OCI-LY3 (cell line): Measurements from ENCODE around the gene HBG1.
"Not testable (repeated sequence)": the region's sequence is repeated elsewhere in the genome, so short reads cannot be mapped to it uniquely, and the experiment has no call there.

Experiments used
- H2AFZ ChIP-seq: fragments of 200-600, 300-600 bp; shearing (Covaris generic); 2 replicates; pipeline ENCODE4 v1.6.0; 2014; ENCODE audit warnings: antibody characterized with exemption, low read depth, low read length
- H3K27ac ChIP-seq: fragments of 200-600, 300-600 bp; sonication (generic); 2 replicates; pipeline ENCODE4 v1.5.1; 2014; ENCODE audit warnings: mild to moderate bottlenecking, low read length, moderate library complexity, mixed read lengths
- H3K27me3 ChIP-seq: fragments of 200-600, 300-600 bp; sonication (generic); 2 replicates; pipeline ENCODE4 v1.6.1; 2014; ENCODE audit warnings: low read depth, low read length, mixed read lengths
- H3K36me3 ChIP-seq: fragments of 200-600, 300-600 bp; sonication (generic); replicated peaks from 2 replicates; pipeline ENCODE3; 2014; ENCODE audit warnings: low read depth, low read length, mixed read lengths
- H3K4me1 ChIP-seq: fragments of 300-600, 200-600 bp; sonication (generic); 2 replicates; pipeline ENCODE4 v1.6.1; 2014; ENCODE audit warnings: low read length, mixed read lengths
- H3K4me2 ChIP-seq: fragments of 200-600, 300-600 bp; sonication (generic); 2 replicates; pipeline ENCODE4 v1.6.1; 2014; ENCODE audit warnings: low read length, mixed read lengths
- H3K4me3 ChIP-seq: fragments of 300-600, 200-600 bp; sonication (generic); 2 replicates; pipeline ENCODE4 v1.5.1; 2014; ENCODE audit warnings: antibody characterized with exemption, mild to moderate bottlenecking, low read length, moderate library complexity
- H3K79me2 ChIP-seq: fragments of 300-600, 200-600 bp; shearing (Covaris generic); 2 replicates; pipeline ENCODE4 v1.6.1; 2014; ENCODE audit warnings: mild to moderate bottlenecking, low read length, mixed read lengths
- H3K9ac ChIP-seq: fragments of 300-600, 200-600 bp; shearing (Covaris generic); 2 replicates; pipeline ENCODE4 v1.6.0; 2014; ENCODE audit warnings: mild to moderate bottlenecking, low read length, moderate library complexity
- H3K9me3 ChIP-seq: fragments of 200-600, 300-600 bp; shearing (Covaris generic); 2 replicates; pipeline ENCODE4 v1.6.1; 2014; ENCODE audit warnings: low read length, mixed read lengths; ENCODE audit not compliant: insufficient read depth
- H4K20me1 ChIP-seq: fragments of 200-600, 300-600 bp; sonication (generic); 2 replicates; pipeline ENCODE4 v1.6.1; 2016; ENCODE audit warnings: low read length, mixed read lengths; ENCODE audit not compliant: insufficient read depth
- CTCF ChIP-seq: fragments of 200-600, 300-600 bp; sonication (generic); IDR thresholded peaks from 2 replicates; pipeline ENCODE4 v1.5.1; 2014; ENCODE audit warnings: antibody characterized with exemption, low read length, low read depth
- EZH2phosphoT487 ChIP-seq: fragments of 200-600 bp; shearing (Covaris generic); IDR thresholded peaks from 2 replicates; pipeline ENCODE4 v1.6.1; 2018; ENCODE audit warnings: antibody characterized with exemption, mixed run types, low read depth

Gene HBG1

GRCh38 chr11:5258543-5259262 lies 9.0 kb upstream of the HBG1 start:
- Histone ChIP-seq H4K20me1 (no peaks in the 10 kb centered on the region), H3K36me3 (no peaks in the 10 kb centered on the region), H2AFZ (no peak overlapping the region), H3K4me2 (no peak overlapping the region), H3K9ac (no peak overlapping the region), H3K27ac (no peak overlapping the region), H3K4me3 (no peak overlapping the region), H3K79me2 (no peaks in the 10 kb centered on the region), H3K27me3 (no peaks in the 10 kb centered on the region), H3K9me3 (peaks cover 3% of the 10 kb centered on the region; the same call in 1 of the 2 replicates), H3K4me1 (no peaks in the 10 kb centered on the region)
- TF ChIP-seq EZH2phosphoT487 (no peak), CTCF (no peak)

GRCh38 chr11:5257296-5257695 lies 7.6 kb upstream of the HBG1 start:
- Histone ChIP-seq H3K4me3 (no peak overlapping the region), H3K36me3 (no peaks in the 10 kb centered on the region), H3K9me3 (peaks cover 3% of the 10 kb centered on the region; the same call in 1 of the 2 replicates), H4K20me1 (no peaks in the 10 kb centered on the region), H3K27ac (no peak overlapping the region), H3K27me3 (peaks cover 6% of the 10 kb centered on the region), H3K79me2 (no peaks in the 10 kb centered on the region), H2AFZ (no peak overlapping the region), H3K9ac (no peak overlapping the region), H3K4me2 (no peak overlapping the region), H3K4me1 (no peaks in the 10 kb centered on the region)
- TF ChIP-seq CTCF (no peak), EZH2phosphoT487 (no peak)

GRCh38 chr11:5254646-5255413 lies 5.2 kb upstream of the HBG1 start, which contains the start of gene HBG2:
Gene HBG2, minus strand, starts transcription at chr11:5254781. Its CDS starts 53 bp downstream, at chr11:5254728.
- not testable (repeated sequence) for H3K9ac ChIP-seq, H3K79me2 ChIP-seq, H3K4me2 ChIP-seq, H3K9me3 ChIP-seq, H4K20me1 ChIP-seq, H3K36me3 ChIP-seq, H3K4me3 ChIP-seq, H3K27ac ChIP-seq, H2AFZ ChIP-seq, H3K4me1 ChIP-seq
- H3K27me3 ChIP-seq, result peaks cover 12% of the 10 kb centered on the region

GRCh38 chr11:5254023-5254422 lies 4.4 kb upstream of the HBG1 start:
- not testable (repeated sequence) for H3K9me3 ChIP-seq, H3K9ac ChIP-seq, H4K20me1 ChIP-seq, H3K36me3 ChIP-seq, H3K4me1 ChIP-seq, H3K4me3 ChIP-seq, H3K4me2 ChIP-seq, H3K79me2 ChIP-seq, H2AFZ ChIP-seq, H3K27ac ChIP-seq
- H3K27me3 ChIP-seq, result peaks cover 12% of the 10 kb centered on the region

GRCh38 chr11:5253440-5253839 lies 3.8 kb upstream of the HBG1 start:
- H3K79me2 ChIP-seq, H3K27ac ChIP-seq, H3K4me3 ChIP-seq: not testable (repeated sequence)

More at GRCh38 chr11:5253440-5253839, 3.8 kb upstream of the HBG1 start:
- H2AFZ ChIP-seq, H3K36me3 ChIP-seq, H3K4me2 ChIP-seq, H4K20me1 ChIP-seq, H3K9ac ChIP-seq, H3K4me1 ChIP-seq, H3K9me3 ChIP-seq: not testable (repeated sequence)
- peaks cover 12% of the 10 kb centered on the region for H3K27me3 ChIP-seq
